Measurements from ENCODE around the gene MPEG1.

The MPEG1 gene

DNA sequence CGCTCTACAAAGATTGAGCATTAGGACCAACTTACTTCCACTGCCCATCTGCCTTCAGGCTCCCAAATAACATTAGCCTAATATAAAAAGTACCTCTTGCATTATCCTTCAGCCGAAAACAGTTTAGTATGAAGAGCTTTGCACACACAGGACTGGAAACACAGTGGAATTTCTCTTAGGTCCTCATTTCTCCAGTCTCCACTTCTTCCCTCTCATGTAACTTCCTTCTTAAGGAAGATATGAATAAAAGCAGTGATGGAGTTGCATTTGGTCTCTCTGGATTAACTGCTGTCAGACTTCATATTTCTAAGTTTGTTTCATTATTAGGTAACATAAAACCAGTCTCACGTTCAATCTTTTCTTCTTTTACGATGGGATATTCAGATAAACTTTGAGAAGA lies 5.6 kb upstream of the MPEG1 start:
- DNase-seq (ENCODE audit: low read depth in 2 of 2), result no peak

DNA sequence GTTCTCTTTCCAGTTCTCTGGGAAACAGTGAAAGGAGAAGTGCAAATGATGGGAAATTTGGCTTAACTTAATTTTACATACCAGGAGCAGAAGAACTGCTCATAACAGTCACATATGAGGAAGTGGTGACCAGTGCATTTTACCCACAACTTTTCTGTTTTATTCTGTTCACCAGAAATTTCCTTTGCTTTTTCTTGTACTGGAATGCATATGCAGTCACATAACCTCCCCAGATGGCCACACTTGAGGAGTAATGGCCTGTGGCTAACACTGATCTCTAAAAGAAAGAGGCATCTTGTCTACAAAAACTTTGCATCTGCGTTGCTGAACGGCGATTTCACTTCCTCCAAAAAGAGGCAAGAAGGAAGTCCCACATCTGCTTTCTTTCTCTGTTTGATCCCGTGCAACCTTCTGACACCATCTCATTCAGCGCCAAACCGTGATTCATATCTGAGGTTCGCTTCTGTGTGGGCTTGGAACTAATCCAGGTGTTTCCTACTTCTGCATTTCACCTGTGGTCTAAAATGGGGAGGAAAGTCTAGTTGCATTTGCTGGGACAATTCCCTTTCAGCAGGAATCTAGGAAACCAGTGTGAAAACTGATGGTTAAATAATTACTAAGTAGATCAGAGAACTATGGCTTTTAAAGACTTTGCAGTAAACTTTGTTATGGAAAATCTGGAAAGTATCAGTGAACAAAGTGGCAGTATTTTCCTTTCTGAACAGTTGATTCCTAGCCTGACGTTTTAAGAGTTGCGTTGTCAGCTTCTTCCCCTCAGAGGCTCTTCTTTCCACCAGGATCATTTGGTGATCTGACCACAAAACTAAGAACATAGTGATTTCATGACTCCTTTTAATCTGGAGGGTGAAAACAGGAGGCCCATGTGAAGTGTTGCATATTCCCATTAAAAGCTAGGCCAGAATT lies 4.2 kb upstream of the MPEG1 start:
- DNase-seq (ENCODE audit: low read depth in 2 of 2), result no peak

DNA sequence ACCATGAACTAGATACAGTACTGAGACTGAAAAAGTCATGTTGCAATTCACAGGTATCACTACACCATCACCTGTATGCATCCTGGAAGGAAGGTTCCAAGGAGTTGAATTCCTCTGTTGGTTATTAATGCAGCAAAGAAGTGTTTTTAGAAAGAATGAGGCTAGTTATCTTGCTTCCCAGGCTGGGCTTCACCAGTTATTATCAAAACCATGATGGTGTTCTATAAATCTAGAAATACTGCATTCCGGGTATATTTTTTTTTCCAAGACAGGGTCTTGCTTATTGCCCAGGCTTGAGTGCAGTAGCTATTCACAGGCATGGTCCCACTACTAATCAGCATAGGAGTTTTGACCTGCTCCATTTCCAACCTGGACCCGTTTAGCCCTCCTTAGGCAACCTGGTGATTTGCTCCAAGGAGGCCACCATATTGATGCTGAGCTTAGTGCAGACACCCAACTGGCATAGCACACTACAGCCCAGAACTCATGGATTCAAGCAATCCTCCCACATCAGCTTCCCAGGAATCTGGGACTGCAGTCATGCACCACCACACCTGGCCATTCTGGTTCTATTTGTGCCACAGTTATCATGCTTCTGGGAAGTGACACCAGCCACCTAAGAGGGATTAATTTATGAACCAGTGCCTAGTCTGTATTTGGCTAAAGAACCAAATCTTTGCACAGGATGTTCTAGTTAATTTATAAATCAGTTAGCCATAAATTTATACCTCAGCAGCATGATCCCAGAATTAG lies 1.6 kb upstream of the MPEG1 start:
- DNase-seq (ENCODE audit: low read depth in 2 of 2), result no peak

DNA sequence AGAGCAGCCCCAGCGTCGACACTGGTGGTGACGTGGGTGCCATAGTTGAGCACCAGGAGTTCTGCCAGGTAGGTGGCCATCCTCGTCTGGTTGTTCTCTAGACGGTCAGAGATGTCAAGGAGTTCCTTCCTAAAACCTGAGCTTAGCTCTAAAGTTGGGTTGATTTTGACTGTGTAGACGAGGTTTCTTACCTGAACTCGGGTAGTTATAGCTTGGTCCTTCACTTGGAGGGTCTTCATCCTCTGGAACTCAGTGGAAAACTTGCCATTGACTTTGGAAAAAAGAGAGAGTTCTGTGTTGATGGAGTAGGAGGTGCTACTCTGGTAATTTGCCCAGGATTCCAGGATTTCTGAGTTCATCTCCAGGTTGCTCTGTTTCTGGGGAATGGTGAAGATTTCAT lies 505 bp downstream of the MPEG1 start:
- no peak for DNase-seq (ENCODE audit: low read depth in 2 of 2)

DNA sequence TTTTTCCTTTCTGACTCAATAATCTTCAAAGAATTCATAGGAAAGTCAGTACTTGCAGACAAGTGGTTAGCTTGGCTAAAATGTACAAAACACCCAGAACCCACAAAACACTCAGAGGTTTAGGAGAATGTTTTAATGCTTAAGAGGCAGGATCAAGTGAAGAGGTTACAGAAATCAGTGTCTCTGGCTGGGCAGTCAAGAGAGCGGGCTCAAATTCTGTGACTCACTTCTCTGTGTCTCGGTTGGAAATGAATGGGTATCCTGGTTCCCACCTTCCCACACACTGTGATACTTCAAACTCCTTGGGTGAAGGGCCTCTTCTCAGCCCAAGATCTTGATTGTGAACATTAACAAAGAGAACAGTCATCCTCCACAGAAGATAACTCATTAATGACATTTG lies 3.8 kb downstream of the MPEG1 start:
- DNase-seq (ENCODE audit: low read depth in 2 of 2), result no peak

DNA sequence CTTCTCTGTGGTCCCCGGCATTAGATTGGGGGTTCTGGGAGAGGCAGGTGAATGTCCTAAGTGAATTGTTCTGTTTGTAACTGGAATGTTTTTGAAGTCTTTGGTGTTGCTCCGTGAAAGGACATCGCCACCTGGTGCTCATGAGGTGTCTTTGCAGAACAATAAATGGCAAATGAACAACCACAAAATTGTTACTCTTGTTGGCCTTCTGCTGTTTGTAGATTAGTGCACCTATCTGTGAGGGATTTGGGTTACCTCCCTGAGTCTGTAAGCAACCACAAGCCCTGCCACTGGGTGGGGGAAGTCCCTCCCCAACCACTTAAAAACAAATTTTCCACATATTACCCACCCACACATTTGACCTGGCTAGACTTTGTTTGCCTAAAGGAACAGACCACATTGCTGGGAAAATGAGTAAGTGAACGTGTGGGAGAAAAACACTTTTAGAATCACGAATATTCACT lies 4.7 kb downstream of the MPEG1 start:
- peak; percentile 21 to 43 for DNase-seq (ENCODE audit: low read depth in 2 of 2)

DNA sequence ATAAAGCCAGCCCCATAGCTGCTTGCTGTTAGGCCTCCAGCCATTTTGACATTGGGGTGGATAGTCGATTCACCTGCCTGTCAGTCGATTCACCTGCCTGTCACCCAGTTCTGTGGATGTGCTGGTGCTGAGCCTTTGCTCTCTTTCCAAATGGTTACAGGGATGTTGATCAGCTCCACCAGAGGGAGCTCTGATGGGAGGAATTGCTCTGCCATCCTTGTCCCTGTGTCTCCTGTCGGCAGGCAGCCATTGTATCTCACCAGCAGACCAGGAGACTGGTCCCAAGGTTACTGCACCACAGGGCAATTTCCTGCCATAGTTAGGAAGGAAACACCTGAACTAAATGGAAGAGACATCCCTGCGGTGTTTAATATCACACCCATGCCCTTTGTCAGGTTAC lies 6.1 kb downstream of the MPEG1 start:
- DNase-seq (ENCODE audit: low read depth in 2 of 2), result no peak

DNA sequence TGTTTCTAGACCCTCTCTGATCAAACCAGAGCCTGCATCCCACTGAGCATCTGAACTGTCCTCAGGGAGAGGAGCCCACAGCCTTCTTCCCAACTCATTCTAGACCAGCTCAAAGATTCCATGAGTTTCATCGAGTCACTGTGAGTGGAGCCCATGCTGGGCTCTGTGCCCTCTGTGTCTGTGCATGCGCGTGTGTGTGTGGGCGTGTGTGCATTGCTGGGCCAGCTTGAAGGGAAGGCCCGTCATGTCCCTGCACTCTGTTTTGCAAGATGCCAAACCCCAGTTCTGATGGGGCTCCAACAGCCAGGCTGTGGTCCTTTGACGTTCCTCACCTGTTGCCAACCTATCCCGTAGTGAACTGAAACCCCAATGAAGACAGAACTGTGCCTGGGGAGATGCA lies 7.1 kb downstream of the MPEG1 start:
- DNase-seq (ENCODE audit: low read depth in 2 of 2), result no peak

DNA sequence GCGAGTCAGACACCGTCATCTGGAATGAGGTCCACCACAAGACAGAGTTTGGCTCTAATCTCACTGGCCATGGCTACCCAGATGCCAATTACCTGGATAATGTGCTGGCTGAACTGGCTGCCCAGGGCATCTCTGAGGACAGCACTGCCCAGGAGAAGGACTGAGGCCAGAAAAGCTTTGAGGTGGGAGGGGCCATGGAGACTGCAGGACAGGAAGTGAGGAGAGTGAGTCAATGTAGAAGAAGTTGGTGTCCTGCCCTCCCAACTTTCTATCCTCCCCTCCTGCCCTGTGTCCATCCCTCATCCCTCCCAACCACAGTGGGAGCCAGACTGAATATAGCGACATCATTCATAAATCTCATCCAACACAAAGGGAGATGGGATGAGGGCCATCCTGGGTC lies 8.0 kb downstream of the MPEG1 start:
- DNase-seq (ENCODE audit: low read depth in 2 of 2), result no peak

DNA sequence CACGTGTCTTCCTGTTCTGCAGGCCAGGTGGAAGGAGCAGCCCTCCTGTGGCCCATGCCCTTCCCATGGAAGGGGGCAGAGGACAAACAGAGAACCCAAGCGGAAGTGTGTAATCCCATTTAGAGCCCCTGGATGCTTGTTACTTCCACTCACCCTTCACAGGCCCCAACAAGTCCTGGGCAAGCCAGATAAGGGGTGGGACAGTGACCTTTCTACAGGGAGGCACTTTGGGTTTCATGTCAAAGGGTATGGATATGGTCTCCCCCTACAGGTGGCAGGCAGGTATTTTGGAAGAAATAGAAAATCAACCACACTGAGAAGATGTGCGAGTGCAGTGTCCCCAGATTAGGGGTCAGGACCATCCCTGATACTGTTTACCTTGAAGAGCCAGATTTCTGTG lies 11.4 kb downstream of the MPEG1 start:
- no peak for DNase-seq (ENCODE audit: low read depth in 2 of 2)

DNA sequence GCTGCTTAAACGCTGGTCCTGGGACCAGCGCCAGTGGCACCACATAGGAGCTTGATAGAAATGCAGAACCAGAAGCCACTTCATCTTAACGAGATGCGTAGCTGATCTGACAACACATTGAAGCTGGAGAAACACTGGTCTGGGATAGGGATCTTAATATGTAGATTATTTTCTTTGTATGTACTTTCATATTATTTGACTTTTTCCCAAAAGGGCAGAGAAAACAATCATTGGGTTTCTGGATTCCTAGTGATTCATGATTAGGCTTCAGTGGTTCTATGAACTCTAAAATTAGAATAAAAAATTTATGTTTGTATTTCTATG lies 12.3 kb downstream of the MPEG1 start:
- DNase-seq (ENCODE audit: low read depth in 2 of 2), result no peak

DNA sequence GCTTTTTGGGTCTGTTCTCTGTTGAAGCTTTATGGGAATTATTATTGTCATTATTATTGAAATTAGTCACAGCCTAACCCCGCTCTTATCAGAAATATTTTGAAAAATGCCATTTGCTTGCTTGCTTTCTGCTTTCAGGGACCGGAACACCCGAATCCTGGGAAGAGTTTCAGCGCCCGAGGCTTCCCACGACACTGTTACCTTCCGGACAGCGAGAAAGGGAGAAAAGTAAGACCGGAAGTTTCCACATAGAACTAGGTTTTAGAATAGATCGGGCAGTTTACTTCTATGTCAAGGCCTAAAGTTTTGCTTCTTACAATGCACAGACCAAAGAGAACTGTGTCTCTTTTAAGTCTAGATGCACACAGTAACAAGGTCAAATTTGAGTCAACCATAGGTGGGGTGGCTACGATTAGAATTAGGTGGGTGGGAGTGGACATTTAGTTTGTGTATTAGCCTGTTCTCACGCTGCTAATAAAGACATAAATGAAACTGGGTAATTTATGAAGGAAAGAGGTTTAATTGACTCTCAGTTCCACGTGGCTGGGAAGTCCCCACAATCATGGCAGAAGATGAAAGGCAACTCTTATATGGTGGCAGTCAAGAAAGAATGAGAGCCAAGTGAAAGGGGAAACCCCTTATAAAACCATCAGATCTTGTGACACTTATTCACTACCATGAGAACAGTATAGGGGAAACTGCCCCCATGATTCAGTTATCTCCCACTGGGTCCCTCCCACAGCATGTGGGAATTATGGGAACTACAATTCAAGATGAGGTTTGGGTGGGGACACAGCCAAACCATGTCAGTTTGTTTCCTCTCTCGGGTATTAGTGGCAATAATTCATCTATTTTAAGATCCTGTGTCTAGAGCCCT lies 12.9 kb downstream of the MPEG1 start:
- no peak for DNase-seq (ENCODE audit: low read depth in 2 of 2)

DNA sequence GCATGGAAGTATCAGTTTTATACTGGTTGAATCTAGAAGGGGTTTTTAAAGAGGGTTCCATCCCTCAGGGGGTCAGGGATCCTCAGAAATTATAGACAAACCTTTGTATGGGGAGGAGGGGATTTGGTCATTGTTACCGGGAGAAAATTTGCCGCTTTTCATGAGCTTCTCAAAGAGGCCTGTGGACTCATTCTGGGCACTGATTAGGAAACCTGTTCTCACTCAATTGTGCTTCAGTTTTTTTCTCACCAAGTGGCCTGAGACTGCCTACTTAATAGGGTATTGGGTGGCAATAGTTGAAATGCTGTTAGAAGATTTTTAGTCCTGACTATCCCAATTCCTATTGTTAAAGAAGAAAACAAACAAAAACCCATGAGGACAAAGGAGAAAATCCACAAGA lies 14.0 kb downstream of the MPEG1 start:
- DNase-seq (ENCODE audit: low read depth in 2 of 2), result no peak

DNA sequence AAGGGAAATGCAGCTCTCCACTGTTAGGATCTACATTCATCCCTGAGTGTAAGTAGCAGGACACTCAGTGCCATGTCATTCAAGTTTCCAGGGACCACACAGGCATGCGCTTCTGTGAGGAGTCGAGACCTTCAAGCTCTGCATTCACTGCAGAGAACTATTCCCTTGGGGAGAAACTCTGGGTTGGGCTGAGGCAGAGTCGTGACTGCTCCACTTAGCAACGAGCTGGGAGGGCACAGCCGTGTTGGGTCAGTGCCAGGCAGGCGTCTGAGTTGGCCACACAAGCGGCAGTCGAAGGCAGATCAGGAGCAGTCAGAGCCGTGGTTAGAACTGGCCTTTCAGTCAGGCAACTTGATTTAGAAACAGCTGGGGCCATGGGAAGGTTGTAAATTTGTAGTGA lies 14.7 kb downstream of the MPEG1 start:
- DNase-seq (ENCODE audit: low read depth in 2 of 2), result no peak

DNA sequence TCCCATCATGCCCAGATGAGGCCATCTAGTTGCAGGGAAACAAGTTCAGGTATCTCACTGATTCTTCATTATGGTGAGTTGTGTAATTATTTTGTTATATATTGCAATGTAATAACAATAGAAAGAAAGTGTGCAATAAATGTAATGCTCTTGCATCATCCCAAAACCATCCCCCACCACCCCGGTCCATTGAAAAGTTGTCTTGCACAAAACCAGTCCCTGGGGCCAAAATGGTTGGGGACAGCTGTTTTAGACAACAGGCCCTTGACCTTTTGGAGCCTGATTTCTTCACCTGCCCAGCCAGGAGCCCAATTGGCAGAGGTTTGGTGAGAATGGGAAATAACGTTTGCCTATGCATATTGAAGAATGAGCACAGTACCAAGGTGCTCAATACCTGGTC lies 15.9 kb downstream of the MPEG1 start:
- DNase-seq (ENCODE audit: low read depth in 2 of 2), result no peak

DNA sequence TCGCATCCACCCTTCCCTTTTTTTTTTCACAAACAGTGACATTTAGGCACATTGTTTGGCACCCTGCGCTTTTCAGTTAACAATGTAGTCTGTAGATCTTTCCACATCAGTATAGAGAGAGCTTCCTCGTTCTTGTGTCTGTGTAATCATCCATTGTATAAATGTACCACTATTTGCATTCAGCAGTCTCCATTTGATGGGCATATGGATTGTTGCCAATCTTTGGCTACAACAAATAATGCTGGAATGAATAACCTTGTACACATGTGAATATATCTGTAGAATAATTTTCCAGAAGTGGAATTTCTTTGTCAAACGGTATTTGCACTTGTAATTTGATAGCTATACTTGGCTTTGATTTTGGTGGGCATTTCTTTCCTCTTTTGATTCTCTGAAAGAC lies 17.1 kb downstream of the MPEG1 start:
- no peak for DNase-seq (ENCODE audit: low read depth in 2 of 2)

DNA sequence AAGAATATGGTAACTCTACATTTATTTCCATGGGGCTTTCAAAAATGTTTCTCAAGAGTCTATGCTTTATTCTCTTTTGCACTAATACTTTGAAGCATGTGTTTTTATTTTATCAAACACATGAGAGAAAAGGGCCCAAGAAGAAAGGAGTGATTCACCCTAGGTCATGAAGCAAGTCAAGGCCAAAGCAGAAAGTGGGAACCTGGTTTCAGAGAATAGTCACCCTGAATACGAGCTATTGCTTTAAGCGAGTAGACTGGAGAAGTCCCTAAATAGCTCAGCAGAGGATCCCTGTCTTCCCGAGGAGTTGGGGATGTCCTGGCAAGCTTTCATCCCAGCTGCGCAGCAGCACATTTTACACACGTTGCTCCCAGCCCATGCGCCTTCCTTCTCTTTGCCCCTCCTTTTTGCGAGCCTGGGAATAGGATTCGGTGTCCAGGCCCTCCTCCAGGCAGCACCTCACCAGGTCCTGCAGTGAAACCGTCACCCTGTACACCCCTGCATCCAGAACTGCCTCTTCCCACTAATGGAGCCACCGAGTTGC lies 19.1 kb downstream of the MPEG1 start:
- DNase-seq (ENCODE audit: low read depth in 2 of 2), result no peak

DNA sequence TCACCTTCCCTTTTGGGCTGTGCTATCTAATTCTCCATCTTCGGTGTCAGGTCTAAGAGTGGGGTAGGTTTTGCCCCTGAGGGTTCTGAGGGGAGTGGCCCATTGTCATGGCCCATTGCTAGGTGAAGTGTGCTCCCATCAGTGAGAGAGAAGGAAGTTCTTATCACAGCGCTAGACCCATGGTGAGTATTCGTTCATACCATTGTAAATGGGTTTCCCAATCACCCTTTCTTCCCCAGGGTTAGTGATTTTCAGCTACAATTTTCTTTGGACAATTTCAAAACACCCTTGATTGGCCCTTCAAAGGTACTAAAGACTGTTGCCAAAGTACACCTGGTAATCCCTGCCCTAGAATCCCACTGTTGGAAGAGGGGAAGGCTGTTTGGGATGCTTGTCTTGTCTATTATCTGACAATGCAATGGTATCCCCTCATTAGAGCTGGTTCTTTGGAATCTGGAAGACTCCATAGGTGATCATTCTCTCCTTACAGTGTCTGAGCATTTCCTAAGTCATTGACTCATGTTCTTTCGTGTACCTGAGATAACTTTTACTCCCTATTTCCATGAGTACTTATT lies 20.2 kb downstream of the MPEG1 start:
- no peak for DNase-seq (ENCODE audit: low read depth in 2 of 2)

DNA sequence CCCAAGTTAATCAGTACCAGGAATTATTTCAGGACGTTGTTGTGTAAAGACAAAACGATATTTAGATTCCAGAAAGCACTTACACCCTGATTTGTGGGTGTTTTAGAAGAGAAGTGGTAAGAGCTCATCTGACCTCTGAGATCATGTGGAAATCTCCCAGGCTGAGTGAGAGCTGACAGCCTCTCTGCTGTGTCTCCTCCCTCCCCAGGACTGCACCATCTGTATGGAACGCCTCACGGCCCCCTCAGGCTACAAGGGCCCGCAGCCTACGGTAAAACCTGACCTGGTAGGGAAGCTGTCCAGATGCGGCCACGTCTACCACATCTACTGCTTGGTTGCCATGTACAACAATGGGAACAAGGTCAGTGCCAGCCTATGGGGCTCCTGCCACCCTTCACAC lies 20.8 kb downstream of the MPEG1 start:
- DNase-seq (ENCODE audit: low read depth in 2 of 2), result no peak

DNA sequence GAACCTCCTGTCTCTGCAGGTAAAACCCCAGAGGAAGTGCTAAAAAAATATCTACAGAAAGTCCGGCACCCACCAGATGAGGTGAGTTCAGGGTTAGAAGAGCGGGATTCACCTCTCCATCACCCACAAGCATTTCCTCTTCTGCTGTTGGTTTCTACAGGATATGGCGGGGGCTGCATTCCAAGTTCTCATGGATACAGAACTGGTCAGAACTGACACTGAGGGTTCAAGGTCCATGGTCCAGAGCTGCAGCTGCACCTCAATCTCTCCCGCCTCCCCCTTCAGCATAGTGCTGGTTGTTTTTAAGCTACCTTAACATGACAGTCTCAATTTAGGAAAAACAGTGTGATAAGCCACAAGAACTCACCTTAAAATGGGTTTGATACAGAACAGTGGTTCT lies 21.6 kb downstream of the MPEG1 start:
- DNase-seq (ENCODE audit: low read depth in 2 of 2), result no peak

DNA sequence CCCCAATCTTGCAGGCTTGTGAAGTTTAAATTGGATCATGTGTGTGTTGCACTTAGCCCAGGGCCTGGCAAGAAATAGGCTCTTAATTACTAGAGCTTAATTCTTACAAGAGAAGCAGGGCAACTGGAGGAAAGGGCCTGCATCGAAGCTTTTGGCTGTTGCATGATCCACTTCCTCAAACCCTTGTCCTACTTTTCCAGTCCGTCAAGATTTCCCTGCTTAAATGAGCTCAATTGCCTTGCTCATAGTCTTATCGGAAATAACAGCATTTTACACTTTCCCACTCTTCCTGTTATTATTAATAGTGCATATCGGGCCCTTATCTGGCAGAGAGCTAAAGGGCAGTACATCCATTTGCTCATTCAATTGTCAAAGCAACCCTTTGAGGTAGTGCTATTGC lies 22.7 kb downstream of the MPEG1 start:
- DNase-seq (ENCODE audit: low read depth in 2 of 2), result no peak

DNA sequence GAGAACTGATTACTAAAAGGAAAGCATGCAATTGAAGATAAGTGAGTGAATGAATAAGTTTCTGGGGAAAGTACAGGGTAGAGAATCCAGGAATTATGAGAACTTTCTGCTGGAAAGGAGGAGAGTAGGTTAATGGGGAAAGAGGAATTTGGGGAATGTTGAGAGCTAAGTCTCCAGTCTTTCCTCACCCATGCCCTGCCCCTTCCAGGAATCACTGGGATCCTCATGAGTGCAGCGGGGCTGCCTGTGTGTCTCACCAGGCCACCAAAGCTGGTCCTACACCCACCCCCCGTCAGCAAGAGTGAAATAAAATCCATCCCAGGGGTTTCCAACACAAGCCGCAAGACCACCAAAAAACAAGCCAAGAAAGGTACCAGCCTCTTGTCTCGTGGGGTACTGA lies 23.8 kb downstream of the MPEG1 start:
- no peak for DNase-seq (ENCODE audit: low read depth in 2 of 2)

All from stimulated activated CD8-positive, alpha-beta memory T cell treated with anti-CD3 and anti-CD28 coated beads, Interleukin-7, amount 100 ng/mL, for 4 hours (primary cell).